ENCODE data around the gene MYO1C. TPM values are rescaled to one million over a fixed set of nuclear protein-coding genes. Genes with fewer than 3 reads are reported as not detected.

Gene MYO1C, protein sequence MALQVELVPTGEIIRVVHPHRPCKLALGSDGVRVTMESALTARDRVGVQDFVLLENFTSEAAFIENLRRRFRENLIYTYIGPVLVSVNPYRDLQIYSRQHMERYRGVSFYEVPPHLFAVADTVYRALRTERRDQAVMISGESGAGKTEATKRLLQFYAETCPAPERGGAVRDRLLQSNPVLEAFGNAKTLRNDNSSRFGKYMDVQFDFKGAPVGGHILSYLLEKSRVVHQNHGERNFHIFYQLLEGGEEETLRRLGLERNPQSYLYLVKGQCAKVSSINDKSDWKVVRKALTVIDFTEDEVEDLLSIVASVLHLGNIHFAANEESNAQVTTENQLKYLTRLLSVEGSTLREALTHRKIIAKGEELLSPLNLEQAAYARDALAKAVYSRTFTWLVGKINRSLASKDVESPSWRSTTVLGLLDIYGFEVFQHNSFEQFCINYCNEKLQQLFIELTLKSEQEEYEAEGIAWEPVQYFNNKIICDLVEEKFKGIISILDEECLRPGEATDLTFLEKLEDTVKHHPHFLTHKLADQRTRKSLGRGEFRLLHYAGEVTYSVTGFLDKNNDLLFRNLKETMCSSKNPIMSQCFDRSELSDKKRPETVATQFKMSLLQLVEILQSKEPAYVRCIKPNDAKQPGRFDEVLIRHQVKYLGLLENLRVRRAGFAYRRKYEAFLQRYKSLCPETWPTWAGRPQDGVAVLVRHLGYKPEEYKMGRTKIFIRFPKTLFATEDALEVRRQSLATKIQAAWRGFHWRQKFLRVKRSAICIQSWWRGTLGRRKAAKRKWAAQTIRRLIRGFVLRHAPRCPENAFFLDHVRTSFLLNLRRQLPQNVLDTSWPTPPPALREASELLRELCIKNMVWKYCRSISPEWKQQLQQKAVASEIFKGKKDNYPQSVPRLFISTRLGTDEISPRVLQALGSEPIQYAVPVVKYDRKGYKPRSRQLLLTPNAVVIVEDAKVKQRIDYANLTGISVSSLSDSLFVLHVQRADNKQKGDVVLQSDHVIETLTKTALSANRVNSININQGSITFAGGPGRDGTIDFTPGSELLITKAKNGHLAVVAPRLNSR
- total RNA-seq, result 95.3 and 137 TPM in 2 replicates

GRCh38 chr17:1492249-1493206, at the start of gene MYO1C:
MYO1C (minus strand) TSS chr17:1492686; CDS start chr17:1492487, 199 bp downstream.

GRCh38 chr17:1516388-1517161, 24.1 kb upstream of the MYO1C start, which contains the start of gene INPP5K:
INPP5K (minus strand) TSS chr17:1516612; CDS start chr17:1516499, 113 bp downstream.

GRCh38 chr17:1455797-1456599, 36.5 kb downstream of the MYO1C start, which contains the start of gene CRK:
CRK (minus strand) TSS chr17:1456232; CDS start chr17:1456117, 115 bp downstream.

Other genes with a start within 250 kb of the MYO1C start
- gene BHLHA9, start 222.2 kb downstream of the MYO1C start, total RNA-seq, result not detected in 2 replicates
- not detected in 2 replicates for gene TRARG1, start 213.0 kb downstream of the MYO1C start, total RNA-seq
- 727 and 935 TPM in 2 replicates for gene YWHAE, start 92.5 kb downstream of the MYO1C start, total RNA-seq
- gene CRK, start 36.5 kb downstream of the MYO1C start, total RNA-seq, result 69.3 and 76.5 TPM in 2 replicates
- gene INPP5K, start 23.9 kb upstream of the MYO1C start, total RNA-seq, result 16.0 and 37.3 TPM in 2 replicates
- 21.1 and 32.9 TPM in 2 replicates for gene PITPNA, start 70.1 kb upstream of the MYO1C start, total RNA-seq
- 9.1 and 14.0 TPM in 2 replicates for gene SLC43A2, start 136.1 kb upstream of the MYO1C start, total RNA-seq
- gene SCARF1, start 153.0 kb upstream of the MYO1C start, total RNA-seq, result 0.16 TPM in 1 of 2 replicates, not detected in the other
- gene RILP, start 157.2 kb upstream of the MYO1C start, total RNA-seq, result 7.9 and 11.1 TPM in 2 replicates
- 110 and 129 TPM in 2 replicates for gene PRPF8, start 192.2 kb upstream of the MYO1C start, total RNA-seq
- 0.99 and 1.2 TPM in 2 replicates for gene TLCD2, start 217.7 kb upstream of the MYO1C start, total RNA-seq
- gene WDR81, start 232.0 kb upstream of the MYO1C start, total RNA-seq, result 8.8 and 12.7 TPM in 2 replicates

All from hair follicular keratinocyte (primary cell).